ENCODE data around the gene BCL11A.
A peak's percentile ranks its signal among the peaks of the same experiment; 100 is the strongest.

Gene BCL11A

DNA sequence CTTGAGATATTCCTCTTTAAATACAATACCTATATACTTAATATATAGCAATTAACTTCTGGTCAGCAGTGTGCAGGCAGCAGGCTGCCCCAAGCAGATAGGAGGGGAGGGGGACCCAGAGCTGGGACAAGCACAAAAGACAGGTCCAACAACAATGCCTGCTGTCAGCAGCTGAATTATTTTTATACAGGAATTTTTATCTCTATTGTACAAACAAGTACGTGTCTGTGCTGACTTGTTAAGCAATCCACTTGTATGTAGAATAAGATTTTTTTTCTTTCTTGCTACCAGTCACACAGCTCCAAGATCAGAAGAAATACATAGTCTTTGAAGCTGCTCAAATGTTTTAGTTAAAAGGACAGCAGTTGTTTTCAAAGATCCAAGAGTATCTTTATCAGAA is 16.7 kb downstream of the BCL11A start:
- no peak overlapping the region for H3K4me3 ChIP-seq (ENCODE audit: low read depth, low read length)
- TF ChIP-seq, protein P1, sequence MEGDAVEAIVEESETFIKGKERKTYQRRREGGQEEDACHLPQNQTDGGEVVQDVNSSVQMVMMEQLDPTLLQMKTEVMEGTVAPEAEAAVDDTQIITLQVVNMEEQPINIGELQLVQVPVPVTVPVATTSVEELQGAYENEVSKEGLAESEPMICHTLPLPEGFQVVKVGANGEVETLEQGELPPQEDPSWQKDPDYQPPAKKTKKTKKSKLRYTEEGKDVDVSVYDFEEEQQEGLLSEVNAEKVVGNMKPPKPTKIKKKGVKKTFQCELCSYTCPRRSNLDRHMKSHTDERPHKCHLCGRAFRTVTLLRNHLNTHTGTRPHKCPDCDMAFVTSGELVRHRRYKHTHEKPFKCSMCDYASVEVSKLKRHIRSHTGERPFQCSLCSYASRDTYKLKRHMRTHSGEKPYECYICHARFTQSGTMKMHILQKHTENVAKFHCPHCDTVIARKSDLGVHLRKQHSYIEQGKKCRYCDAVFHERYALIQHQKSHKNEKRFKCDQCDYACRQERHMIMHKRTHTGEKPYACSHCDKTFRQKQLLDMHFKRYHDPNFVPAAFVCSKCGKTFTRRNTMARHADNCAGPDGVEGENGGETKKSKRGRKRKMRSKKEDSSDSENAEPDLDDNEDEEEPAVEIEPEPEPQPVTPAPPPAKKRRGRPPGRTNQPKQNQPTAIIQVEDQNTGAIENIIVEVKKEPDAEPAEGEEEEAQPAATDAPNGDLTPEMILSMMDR (IDR thresholded peaks at IDR 0.05; ENCODE audit: borderline replicate concordance, insufficient read depth, low read depth, low read length), result no peak

DNA sequence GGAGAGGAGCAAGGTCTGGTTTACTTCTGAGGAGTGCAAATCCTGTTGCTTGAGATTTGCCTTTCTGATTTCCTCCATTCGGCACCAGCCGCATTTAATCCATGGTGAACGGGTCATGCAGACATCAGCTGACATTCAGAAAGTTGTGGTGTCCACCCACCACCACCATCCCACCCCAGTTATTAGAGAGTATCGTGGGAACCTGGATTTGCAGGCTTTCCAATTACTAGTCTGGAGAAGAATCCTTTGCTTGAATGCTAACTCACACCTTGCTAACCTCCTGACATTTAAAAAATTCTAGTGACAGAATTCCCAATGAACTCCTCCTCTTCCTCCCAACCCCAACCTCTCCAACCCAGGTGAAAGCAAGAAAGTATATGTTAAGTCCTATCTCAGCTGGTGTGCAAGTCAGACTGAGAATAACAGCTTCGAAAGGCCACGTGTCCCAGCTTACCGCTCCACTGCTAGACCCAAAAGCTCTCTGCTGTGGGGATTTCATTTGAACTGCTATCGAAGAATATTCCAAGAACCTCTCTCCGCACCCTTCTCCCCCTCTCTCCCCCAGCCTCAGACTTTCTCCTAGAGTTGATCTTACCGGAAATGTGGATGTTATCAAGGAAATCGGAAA is 17.7 kb downstream of the BCL11A start:
- no peak overlapping the region for H3K4me3 ChIP-seq (ENCODE audit: low read depth, low read length)
- TF ChIP-seq, protein P1 (IDR thresholded peaks at IDR 0.05; ENCODE audit: borderline replicate concordance, insufficient read depth, low read depth, low read length), result no peak

DNA sequence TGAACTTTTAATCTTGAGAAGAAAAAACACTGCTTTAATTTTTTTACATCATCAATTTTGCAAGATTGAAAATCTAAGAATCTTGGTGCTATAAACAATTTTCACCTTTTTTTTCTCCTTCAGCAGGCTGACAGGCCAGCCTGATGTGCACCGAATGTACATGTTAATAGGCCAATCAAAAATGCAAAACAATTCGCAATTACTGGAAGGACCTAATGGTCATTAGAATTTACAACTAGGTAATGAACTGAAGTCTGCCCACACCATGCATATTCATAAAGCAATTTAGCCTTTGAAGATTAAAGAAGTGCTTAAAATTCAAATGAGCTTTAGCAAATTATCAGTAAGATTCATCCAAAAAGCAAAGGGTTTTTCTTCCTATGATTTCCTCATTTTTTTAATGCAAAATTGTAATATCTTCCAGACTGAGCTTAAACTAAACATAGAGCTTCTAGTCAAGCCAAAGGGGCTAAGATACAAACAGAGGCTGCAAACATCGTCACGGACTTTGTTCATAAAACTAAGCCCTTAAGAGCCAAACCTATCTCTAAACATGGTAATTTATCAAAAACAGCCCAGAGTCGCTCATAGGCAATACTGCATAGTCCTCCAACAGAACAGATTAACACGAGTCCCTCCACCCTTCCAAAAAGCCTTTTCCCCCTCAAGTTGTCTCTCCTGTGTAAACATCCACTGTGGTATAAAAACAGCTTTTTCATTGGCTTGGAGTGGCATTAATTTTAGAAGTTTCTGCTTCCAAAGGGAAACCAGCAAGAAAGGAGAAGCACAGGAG is 18.4 kb downstream of the BCL11A start:
- TF ChIP-seq, protein P1 (IDR thresholded peaks at IDR 0.05; ENCODE audit: borderline replicate concordance, insufficient read depth, low read depth, low read length), result no peak
- H3K4me3 ChIP-seq (ENCODE audit: low read depth, low read length), result no peak overlapping the region

DNA sequence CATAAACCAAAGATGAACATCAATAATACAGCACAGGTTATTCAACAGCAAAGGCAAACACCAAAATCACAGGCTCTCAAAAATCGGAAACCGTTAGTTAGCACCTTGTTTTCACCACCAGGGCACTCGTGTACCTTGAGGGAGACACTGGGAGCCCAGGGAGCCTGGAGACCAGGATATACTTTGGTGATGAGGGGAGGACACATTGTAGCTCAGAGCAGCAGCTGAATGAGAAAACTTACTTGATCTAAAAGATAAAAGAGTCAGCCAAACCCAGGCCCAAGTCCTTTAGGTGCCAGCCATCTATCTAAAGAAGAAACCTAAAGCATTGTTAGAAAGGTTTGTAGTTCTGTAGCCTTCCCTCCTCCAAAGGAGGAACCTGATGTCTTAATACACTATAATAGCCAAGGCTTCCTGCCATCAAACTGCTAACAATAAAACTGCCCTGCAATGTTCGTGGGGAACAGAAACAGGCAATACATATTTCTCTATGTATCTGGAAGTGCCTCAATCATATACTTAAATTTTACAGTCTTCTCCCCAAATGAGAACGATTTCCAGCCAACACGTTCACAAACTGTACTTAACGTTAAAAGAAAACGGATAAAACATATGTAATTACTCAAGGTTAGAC is 19.3 kb downstream of the BCL11A start:
- TF ChIP-seq, protein P1 (IDR thresholded peaks at IDR 0.05; ENCODE audit: borderline replicate concordance, insufficient read depth, low read depth, low read length), result peak; percentile 13; the same call in 1 of the 2 replicates
- no peak overlapping the region for H3K4me3 ChIP-seq (ENCODE audit: low read depth, low read length)

DNA sequence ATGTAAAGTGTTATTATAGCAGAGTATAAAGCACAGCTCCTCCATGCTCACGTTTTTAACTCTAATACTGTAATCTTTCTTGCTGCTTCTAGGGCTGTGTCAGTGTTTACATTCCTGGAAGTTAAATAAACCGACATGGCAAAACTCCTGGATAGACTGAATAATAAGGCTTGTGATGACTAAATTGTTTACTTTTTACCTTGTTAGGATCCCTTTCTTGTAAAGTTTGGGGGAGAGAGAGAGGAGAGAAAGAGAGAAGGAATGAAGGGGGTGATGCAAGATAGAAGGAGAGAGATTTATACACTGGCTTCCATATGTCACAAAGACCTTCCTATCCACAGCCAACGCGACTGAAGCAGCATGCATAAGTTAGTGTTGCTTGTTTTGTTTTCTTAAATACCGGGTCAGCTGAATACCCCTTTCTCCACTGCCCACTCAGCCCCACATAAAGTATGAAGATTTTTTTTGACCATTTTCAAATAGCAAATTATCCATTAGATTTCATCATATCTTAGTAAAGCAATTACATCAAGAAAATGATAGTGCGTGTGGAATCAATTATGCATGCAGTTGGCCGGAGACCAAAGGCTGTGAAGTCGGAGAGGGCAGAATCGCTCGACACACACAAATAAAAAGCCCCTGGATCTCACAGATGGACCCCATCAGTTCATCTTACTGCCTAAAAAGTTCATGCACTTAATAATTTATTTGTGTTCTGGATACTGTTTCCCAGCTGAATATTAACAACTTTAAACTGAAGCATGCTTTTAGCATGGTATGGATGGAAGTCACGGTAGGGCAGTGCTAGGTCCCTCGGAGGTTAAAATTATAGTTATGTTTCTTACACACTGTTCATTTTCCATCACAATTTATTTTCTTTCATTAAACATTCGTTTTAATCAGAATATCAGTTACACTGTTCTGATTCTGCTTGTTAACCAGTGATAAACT is 20.1 kb downstream of the BCL11A start:
- no peak overlapping the region for H3K4me3 ChIP-seq (ENCODE audit: low read depth, low read length)
- TF ChIP-seq, protein P1 (IDR thresholded peaks at IDR 0.05; ENCODE audit: borderline replicate concordance, insufficient read depth, low read depth, low read length), result no peak

DNA sequence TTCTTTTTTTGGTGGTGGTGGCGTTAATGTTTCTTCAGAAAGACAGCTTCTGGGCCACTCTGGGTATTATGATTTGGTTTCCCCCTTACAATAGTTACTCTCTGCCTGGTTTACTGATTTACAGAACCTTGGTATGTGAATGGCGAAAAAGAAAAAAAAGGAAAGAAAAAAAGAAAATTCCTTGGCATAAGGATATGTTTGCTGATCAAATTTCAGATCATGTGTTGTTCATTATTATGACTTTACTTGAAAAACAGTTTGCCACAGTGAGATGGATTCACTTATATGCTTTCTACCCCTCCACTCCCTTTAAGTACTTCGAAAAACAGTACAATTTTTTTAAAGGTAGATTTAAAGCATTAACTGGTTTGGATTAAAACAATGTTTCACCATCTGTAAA is 21.0 kb downstream of the BCL11A start:
- no peak overlapping the region for H3K4me3 ChIP-seq (ENCODE audit: low read depth, low read length)
- TF ChIP-seq, protein P1 (IDR thresholded peaks at IDR 0.05; ENCODE audit: borderline replicate concordance, insufficient read depth, low read depth, low read length), result no peak

Measured in GM12875 (cell line).